Memory B cell (primary cell): ENCODE measurements around the gene CENPA.
A peak's percentile ranks its signal among the peaks of the same experiment; 100 is the strongest.

Experiments
- ATAC-seq: fragments of 150-1000 bp; cut with Tn5 transposase; 2 replicates; pipeline ENCODE4 v1.10.0; 2021; ENCODE audit warnings: low read depth, mild to moderate bottlenecking, moderate library complexity
- DNase-seq, 2 donors: peaks; one replicate each; pipeline ENCODE4 v3.0.0; 2022; ENCODE audit warnings: low spot score in 2 of 2
- H3K27ac Mint-ChIP-seq: one replicate; pipeline ENCODE4 v1.8.0; 2022; ENCODE audit warnings: mild to moderate bottlenecking, moderate library complexity, mixed read lengths
- H3K27me3 Mint-ChIP-seq: one replicate; pipeline ENCODE4 v1.8.0; 2022; ENCODE audit warnings: mixed read lengths
- H3K36me3 Mint-ChIP-seq: one replicate; pipeline ENCODE4 v1.8.0; 2022; ENCODE audit warnings: mild to moderate bottlenecking, mixed read lengths
- H3K4me1 Mint-ChIP-seq: one replicate; pipeline ENCODE4 v1.8.0; 2022; ENCODE audit warnings: mixed read lengths
- H3K4me3 Mint-ChIP-seq: one replicate; pipeline ENCODE4 v1.8.0; 2022; ENCODE audit warnings: mild to moderate bottlenecking, moderate library complexity, mixed read lengths
- H3K9me3 Mint-ChIP-seq: one replicate; pipeline ENCODE4 v1.8.0; 2022; ENCODE audit warnings: mixed read lengths

CENPA gene

DNA sequence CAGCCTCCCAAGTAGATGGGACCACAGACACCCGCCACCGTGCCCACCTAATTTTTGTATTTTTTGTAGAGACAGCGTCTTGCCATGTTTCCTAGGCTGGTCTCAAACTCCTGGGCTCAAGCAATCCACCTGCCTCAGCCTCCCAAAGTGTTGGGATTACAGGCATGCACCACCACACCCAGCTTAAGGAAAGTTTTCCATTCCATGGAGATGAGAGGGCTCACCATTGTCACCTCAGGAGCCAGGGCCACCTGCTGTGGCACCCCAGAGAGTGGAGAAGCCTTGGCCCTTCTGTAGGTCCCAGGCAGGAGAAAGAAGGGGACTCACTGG is 17.1 kb upstream of the CENPA start:
- DNase-seq (no peak), ATAC-seq (no peak)
- no peaks in the 10 kb centered on the region for H3K36me3 Mint-ChIP-seq
- no peaks in the 10 kb centered on the region for H3K27me3 Mint-ChIP-seq
- H3K27ac Mint-ChIP-seq, result no peak overlapping the region
- H3K9me3 Mint-ChIP-seq, result no peaks in the 10 kb centered on the region
- H3K4me3 Mint-ChIP-seq, result no peak overlapping the region
- H3K4me1 Mint-ChIP-seq, result peaks cover 22% of the 10 kb centered on the region

DNA sequence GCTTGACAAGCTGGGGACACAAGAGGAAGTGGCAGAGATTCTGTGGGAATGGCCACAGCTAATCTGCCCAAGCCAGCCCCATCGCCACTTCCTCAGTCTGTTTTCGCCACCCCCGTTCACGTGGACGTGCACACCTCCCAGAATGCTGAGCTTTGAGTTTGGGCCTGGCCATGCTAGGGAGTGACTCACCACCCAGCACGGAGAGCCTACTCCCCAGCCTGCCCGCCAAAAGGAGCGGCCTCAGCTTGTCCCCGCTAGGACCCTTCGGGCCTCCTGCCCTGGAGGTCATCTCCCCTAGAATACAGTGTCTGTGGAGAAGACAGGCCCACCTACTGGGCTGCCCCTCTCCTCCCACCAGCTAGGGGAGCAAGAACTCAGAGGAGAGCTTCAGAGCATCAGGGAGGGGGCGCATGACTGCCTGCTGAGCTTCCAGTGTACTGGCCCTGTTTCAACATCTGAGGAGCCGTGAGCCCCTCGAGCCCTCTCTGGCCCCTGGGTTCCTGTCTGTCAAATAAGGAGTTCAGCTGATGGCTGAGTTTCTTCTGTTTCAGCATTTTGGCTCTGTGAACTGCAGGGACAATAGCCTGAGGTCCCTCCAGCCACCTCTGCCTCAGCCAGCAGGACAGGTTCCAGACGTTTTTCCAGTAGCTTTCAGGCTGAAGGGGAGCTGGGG is 16.6 kb upstream of the CENPA start:
- H3K36me3 Mint-ChIP-seq, result no peaks in the 10 kb centered on the region
- no peak overlapping the region for H3K4me3 Mint-ChIP-seq
- H3K4me1 Mint-ChIP-seq, result peaks cover 22% of the 10 kb centered on the region
- no peak for ATAC-seq
- DNase-seq, result no peak
- H3K27ac Mint-ChIP-seq, result no peak overlapping the region
- H3K27me3 Mint-ChIP-seq, result no peaks in the 10 kb centered on the region
- H3K9me3 Mint-ChIP-seq, result no peaks in the 10 kb centered on the region

DNA sequence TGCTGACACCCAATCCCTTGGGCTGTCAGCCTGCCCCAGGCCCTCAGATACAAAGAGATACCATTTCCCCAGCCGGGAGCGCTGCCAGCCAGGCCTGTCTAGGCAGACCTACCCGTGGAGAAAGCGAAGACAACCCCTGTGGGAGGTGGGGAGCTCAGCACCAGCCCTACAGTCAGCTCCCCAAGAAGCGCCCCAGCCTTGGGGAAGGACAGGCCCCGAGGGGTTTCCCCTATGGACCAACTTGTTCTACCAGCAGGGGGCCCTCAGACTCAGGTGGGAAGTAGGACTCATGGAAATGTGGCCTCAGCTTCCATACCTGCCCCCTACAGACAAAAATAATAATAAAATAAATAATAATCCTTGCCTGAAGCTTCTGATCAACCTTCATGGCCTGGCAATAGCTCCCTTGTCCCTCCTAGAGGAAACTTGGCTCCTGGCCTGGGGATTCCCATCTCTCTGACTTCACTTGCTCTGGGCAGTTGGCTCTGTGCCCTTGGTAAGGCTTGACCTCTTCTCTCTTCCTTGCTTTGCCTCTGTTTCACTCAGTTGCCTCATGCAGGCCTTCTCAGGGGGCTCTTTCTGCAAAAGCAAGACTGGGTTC is 14.8 kb upstream of the CENPA start:
- Mint-ChIP-seq H3K27ac (no peak overlapping the region), H3K4me3 (no peak overlapping the region), H3K36me3 (peaks cover 6% of the 10 kb centered on the region), H3K27me3 (no peaks in the 10 kb centered on the region), H3K9me3 (no peaks in the 10 kb centered on the region), H3K4me1 (peaks cover 9% of the 10 kb centered on the region)
- no peak for DNase-seq
- ATAC-seq, result peak; percentile 64

DNA sequence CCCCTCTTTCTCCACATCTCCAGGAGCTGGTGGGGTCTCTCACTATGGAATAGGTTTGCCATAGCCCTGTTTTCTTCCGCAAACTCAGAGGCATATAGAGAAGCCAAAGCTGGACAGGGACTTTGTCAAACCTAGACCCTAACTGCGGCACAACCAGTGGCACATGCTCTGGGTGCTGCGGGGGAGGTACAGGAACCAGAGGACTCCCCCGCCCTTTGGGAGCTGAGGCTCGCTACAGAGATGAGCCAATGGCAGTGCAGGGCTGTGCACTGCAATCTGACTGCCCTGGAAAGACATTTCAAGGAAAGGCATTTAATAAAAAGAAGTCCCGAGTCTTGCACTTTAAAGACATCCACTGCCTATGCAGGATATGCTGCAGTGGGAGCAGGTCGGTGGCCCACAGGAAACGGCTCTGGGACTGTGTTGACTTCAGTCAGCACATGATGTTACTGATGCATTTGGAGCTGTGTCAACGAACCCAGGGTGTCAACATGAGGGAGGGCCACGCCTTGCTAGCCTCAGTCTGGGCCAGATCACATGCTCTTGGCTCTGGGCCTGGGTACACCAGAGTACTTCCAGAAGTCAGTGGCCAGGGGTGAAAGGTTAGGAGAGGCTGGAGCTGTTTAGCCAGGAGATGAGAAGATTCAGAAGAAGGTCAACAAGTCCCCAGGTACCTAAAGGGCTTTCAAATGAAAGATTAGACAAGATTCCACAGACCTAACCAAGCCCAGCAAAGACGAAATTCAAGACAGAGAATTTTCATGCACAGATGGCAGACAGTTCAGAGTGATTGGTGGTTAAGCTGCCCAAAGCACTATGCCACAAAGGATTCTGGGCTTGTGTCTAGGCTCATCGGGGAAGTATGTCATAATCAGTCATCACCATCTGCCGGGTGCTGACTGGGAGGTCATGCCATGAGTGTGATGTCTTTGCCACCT is 13.5 kb upstream of the CENPA start:
- DNase-seq, result no peak
- no peak overlapping the region for H3K4me3 Mint-ChIP-seq

DNA sequence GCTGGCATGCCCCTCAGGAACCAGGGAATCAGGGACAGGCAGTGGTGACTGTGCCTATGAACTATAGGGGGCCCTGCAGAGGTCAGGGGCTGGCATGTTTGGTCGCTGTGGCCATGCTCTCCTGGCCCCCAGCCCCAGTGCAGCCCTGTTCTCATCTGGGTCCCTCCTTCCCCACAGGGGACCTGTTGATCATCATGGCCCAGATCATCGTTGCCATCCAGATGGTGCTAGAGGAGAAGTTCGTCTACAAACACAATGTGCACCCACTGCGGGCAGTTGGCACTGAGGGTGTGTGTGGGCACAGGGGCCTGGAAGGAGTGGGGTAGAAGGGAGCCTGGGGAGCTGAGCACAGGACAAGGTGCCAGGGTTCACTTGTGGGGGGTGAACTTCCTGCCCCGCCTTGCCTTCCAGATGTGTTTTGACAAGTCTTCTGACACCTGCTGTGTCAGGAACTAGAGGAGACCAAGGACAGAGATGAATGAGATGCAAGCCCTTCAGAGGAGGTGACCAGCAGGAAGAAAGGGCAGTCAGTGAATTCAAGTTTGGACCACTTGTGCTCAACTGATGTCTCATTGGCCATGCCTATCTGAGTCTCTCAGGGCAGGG is 9.6 kb upstream of the CENPA start:
- H3K4me1 Mint-ChIP-seq, result peaks cover 8% of the 10 kb centered on the region
- H3K36me3 Mint-ChIP-seq, result peaks cover 24% of the 10 kb centered on the region
- no peak for ATAC-seq
- no peaks in the 10 kb centered on the region for H3K27me3 Mint-ChIP-seq
- H3K27ac Mint-ChIP-seq, result no peak overlapping the region
- no peaks in the 10 kb centered on the region for H3K9me3 Mint-ChIP-seq
- no peak for DNase-seq
- H3K4me3 Mint-ChIP-seq, result no peak overlapping the region

More for the DNA sequence above, 13.5 kb upstream of the CENPA start:
- H3K9me3 Mint-ChIP-seq, result no peaks in the 10 kb centered on the region
- H3K27me3 Mint-ChIP-seq, result no peaks in the 10 kb centered on the region
- peak overlapping the region; percentile 50 for H3K27ac Mint-ChIP-seq
- peaks cover 9% of the 10 kb centered on the region for H3K4me1 Mint-ChIP-seq
- H3K36me3 Mint-ChIP-seq, result peaks cover 12% of the 10 kb centered on the region
- no peak for ATAC-seq

DNA sequence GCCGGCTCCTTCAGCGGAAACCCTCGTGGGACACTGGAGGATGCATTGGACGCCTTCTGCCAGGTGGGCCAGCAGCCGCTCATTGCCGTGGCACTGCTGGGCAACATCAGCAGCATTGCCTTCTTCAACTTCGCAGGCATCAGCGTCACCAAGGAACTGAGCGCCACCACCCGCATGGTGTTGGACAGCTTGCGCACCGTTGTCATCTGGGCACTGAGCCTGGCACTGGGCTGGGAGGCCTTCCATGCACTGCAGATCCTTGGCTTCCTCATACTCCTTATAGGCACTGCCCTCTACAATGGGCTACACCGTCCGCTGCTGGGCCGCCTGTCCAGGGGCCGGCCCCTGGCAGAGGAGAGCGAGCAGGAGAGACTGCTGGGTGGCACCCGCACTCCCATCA is 7.8 kb upstream of the CENPA start:
- H3K4me1 Mint-ChIP-seq, result no peaks in the 10 kb centered on the region
- no peaks in the 10 kb centered on the region for H3K9me3 Mint-ChIP-seq

DNA sequence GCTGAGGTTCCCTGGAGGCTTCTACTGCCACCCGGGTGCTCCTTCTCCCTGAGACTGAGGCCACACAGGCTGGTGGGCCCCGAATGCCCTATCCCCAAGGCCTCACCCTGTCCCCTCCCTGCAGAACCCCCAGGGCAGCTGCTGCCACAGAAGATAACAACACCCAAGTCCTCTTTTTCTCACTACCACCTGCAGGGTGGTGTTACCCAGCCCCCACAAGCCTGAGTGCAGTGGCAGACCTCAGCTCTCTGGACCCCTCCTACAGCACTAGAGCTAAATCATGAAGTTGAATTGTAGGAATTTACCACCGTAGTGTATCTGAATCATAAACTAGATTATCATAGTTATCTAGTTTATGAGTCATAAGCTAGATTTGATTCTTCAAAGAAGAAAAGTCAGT is 7.3 kb upstream of the CENPA start:
- Mint-ChIP-seq H3K4me1 (no peaks in the 10 kb centered on the region), H3K27me3 (no peaks in the 10 kb centered on the region), H3K27ac (no peak overlapping the region), H3K9me3 (no peaks in the 10 kb centered on the region), H3K4me3 (no peak overlapping the region), H3K36me3 (peaks cover 27% of the 10 kb centered on the region)
- no peak for ATAC-seq
- no peak for DNase-seq

More for the DNA sequence above, 7.8 kb upstream of the CENPA start:
- Mint-ChIP-seq H3K36me3 (peaks cover 27% of the 10 kb centered on the region), H3K4me3 (no peak overlapping the region), H3K27me3 (no peaks in the 10 kb centered on the region), H3K27ac (no peak overlapping the region)
- ATAC-seq (no peak), DNase-seq (no peak)

DNA sequence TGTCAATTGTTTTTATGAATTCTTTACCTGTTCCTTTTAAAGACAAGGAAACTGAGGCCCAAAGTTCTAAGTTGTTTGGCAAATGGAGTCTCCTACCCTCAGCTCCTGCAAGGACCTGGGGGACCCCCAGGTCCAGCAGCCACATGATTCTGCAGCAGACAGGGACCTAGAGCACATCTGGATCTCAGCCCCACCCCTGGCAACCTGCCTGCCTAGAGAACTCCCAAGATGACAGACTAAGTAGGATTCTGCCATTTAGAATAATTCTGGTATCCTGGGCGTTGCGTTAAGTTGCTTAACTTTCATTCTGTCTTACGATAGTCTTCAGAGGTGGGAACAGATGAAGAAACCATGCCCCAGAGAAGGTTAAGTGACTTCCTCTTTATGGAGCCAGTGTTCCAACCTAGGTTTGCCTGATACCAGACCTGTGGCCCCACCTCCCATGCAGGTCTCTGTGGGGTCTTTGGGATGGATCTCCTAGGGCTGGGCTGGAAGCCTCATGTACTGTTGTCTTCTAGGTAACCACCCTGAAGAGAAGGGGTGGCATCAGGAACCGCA is 5.6 kb upstream of the CENPA start:
- H3K27me3 Mint-ChIP-seq, result no peaks in the 10 kb centered on the region
- DNase-seq (no peak), ATAC-seq (no peak)
- no peak overlapping the region for H3K4me3 Mint-ChIP-seq
- H3K9me3 Mint-ChIP-seq, result no peaks in the 10 kb centered on the region
- peaks cover 27% of the 10 kb centered on the region for H3K36me3 Mint-ChIP-seq
- H3K4me1 Mint-ChIP-seq, result no peaks in the 10 kb centered on the region
- no peak overlapping the region for H3K27ac Mint-ChIP-seq

DNA sequence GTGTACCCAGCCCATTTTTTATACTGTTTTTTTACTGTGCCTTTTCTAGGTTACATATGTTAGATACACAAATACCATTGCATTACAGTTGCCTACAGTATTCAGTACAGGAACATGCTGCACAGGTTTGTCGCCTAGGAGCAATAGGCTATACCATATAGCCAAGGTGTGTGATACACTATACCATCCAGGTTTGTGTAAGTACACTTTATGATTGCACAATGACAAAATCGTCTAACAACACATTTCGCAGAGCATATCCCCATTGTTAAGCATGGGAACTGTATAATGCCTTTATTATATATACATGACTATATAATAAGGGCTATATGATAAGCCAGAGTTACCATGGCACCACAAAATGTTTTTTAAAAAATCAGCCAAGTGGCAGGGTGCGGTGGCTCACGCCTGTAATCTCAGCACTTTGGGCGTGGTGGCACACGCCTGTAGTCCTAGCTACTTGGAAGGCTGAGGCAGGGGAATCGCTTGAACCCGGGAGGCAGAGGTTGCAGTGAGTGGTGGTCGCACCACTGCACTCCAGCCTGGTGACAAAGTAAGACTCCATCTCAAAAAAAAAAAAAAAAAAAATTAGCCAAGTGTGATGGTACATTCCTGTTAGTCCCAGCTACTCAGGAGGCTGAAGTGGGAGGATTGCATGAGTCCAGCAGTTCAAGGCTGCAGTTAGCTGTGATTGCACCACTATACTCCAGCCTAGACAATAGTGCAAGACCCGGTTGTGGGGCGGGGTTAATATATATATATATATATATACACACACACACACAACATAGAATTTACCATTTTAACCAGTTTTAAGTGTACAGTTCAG is 2.8 kb upstream of the CENPA start:
- Mint-ChIP-seq H3K4me3 (no peak overlapping the region), H3K27ac (no peak overlapping the region), H3K27me3 (no peaks in the 10 kb centered on the region), H3K4me1 (peaks cover 3% of the 10 kb centered on the region), H3K9me3 (no peaks in the 10 kb centered on the region), H3K36me3 (peaks cover 15% of the 10 kb centered on the region)
- no peak for DNase-seq
- ATAC-seq, result no peak

DNA sequence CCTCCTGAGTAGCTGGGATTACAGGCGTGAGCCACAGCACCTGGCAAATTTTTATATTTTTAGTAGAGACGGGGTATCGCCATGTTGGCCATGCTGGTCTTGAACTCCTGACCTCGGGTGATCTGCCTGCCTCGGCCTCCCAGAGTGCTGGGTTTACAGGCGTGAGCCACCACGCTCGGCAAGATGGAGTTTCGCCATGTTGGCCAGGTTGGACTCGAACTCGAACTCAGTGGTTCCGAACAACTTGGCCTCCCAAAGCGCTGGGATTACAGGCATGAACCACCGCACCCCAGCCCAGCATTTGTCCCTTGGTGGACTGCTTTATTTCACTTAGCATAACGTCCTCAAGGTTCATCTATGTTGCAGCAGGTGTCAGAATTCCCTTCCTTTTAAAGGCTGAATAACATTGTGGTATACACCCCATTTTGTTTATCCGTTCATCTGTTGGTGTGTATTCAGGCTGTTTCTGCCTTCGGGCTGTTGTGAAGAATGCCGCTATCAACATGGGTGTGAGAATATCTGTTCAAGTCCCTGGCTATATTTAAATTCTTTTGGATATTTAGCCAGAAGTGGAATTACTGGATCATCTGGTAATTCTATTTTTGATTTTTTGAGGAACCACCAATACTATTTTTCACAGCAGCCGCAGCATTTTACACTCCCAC is 1.2 kb upstream of the CENPA start:
- Mint-ChIP-seq H3K36me3 (peaks cover 10% of the 10 kb centered on the region), H3K27ac (no peak overlapping the region), H3K4me3 (peak overlapping the region; percentile 17), H3K9me3 (no peaks in the 10 kb centered on the region), H3K4me1 (peaks cover 3% of the 10 kb centered on the region), H3K27me3 (peaks cover 7% of the 10 kb centered on the region)
- ATAC-seq (no peak), DNase-seq (no peak)

DNA sequence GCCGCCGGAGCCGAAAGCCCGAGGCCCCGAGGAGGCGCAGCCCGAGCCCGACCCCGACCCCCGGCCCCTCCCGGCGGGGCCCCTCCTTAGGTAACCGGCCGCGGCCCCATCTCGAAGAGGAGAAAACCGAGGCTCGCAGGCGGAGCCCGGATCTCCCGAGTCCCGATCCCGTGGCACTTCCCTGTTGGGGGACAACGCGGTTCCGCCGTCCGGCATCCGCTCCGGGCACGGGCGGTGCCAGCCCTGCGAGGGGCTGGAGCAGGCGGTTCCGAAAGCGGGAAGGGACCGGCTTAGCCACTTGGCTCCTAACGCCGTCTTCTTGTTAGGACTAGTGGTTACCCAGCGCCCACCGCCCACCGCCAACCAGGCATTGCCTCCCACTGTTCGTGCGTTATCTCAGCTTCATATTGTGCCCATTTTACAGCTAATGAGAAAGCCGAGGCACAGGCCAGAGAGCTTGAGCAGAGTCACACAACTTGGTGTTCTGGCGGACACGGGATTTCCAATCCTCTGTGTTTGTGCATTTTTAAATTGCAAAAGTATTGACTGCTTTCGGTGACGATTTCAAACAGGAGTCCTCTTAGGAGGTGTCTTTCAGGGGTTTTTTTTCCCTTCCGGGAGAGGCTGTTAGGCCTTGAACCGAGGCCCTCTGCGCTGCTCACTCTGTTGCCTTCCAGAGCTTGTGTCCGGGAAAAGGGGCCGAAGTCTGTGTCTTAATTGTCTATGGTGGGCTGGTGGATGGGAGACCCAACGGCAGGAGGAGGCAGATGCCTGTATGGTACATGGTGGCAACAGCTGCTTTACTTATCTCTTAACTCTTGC is 562 bp downstream of the CENPA start:
- Mint-ChIP-seq H3K4me3 (peak overlapping the region; percentile 73), H3K9me3 (peaks cover 3% of the 10 kb centered on the region), H3K4me1 (peaks cover 3% of the 10 kb centered on the region), H3K36me3 (peaks cover 3% of the 10 kb centered on the region), H3K27ac (no peak overlapping the region), H3K27me3 (peaks cover 7% of the 10 kb centered on the region)
- DNase-seq, result peak in 1 of 2 donors; percentile 27
- ATAC-seq, result no peak

DNA sequence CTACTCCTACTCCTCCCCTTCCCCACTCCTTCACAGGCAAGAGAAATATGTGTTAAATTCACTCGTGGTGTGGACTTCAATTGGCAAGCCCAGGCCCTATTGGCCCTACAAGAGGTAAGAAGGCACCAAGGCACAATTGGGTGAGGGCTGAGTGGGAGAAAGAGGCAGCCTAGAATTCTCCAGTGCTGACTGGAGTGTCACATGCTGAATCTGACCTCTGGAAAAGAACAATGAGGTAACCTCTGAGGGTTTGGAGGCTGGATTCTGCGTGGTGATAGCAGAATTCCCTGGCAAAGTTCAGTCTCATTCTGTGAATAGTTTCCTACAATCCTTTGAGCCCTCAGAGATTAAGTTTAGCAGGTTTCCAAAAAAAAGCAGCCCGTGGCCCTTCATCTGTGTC is 6.9 kb downstream of the CENPA start:
- ATAC-seq (no peak), DNase-seq (no peak)
- H3K27me3 Mint-ChIP-seq, result peaks cover 7% of the 10 kb centered on the region
- H3K4me1 Mint-ChIP-seq, result no peaks in the 10 kb centered on the region
- no peak overlapping the region for H3K27ac Mint-ChIP-seq
- peaks cover 3% of the 10 kb centered on the region for H3K9me3 Mint-ChIP-seq
- no peak overlapping the region for H3K4me3 Mint-ChIP-seq
- no peaks in the 10 kb centered on the region for H3K36me3 Mint-ChIP-seq
